Body of pancreas (tissue), 4 donors: ENCODE measurements around the gene CARMIL3. TPM values are rescaled to one million over a fixed set of nuclear protein-coding genes. Genes with fewer than 3 reads are reported as not detected.
"Not testable (repeated sequence)": the region's sequence is repeated elsewhere in the genome, so short reads cannot be mapped to it uniquely, and the experiment has no call there.

ENCODE experiments used
- ATAC-seq: fragments of 150-250 bp; one replicate; pipeline ENCODE4 v1.9.1; 2016
- DNase-seq, 4 donors: peaks; one replicate each; pipeline ENCODE4 v3.0.0-alpha.2; 2019
- H3K27ac ChIP-seq, 4 donors: fragments of 200-600 bp; sonication (generic); 1 replicate in 3 of 4; 2 replicates in 1 of 4; pipeline versions ENCODE4 v1.5.1 to v1.6.1; 2016 to 2019; ENCODE audit warnings: mild to moderate bottlenecking in 1 of 4, mixed read lengths in 1 of 4, moderate library complexity in 1 of 4
- H3K27me3 ChIP-seq, 2 donors: fragments of 200-600 bp; sonication (generic); one replicate each; pipeline ENCODE4 v1.6.0; 2016; ENCODE audit warnings: mild to moderate bottlenecking in 1 of 2
- H3K36me3 ChIP-seq, 2 donors: fragments of 200-600 bp; sonication (generic); replicated peaks in 1 of 2; 2 replicates each; pipeline ENCODE4 v1.5.1; 2016; ENCODE audit warnings: low read depth in 2 of 2; ENCODE audit not compliant: insufficient read depth in 1 of 2
- H3K4me1 ChIP-seq: fragments of 200-600 bp; sonication (generic); one replicate; pipeline ENCODE4 v1.6.0; 2016
- H3K4me3 ChIP-seq, 2 donors: fragments of 200-600 bp; sonication (generic); 1 replicate in 1 of 2; 2 replicates in 1 of 2; pipeline ENCODE4 v1.5.1; 2016 to 2019
- H3K9me3 ChIP-seq, 3 donors: fragments of 200-600 bp; sonication (generic); 1 replicate in 2 of 3; 2 replicates in 1 of 3; pipeline ENCODE4 v1.5.1; 2016
- POLR2A ChIP-seq, 3 donors: fragments of 450-650 bp; IDR thresholded peaks; one replicate each; pipeline ENCODE4 v1.6.1; 2016; ENCODE audit warnings: antibody characterized with exemption in 3 of 3, mild to moderate bottlenecking in 2 of 3
- WGBS, 2 donors: methylation state at CpG; one replicate each; pipeline ENCODE4 v1.1.5; 2017; 5-methylcytosine and 5-hydroxymethylcytosine counted together
- intact Hi-C: fragments of 100-400 bp; cut with DNase I; formaldehyde crosslinking; loops from one replicate; pipeline ENCODE4 v1.15.1; 2023
- total RNA-seq, 2 donors: library from RNA; depleted of rRNA; stranded (reverse); fragments of >200 nt; gene quantifications; one replicate each; pipeline ENCODE4 v1.1.0, GENCODE V29; 2016
- TF ChIP-seq, protein P1 (sequence below), 7 experiments: fragments of 450-650 bp in 4 of 7; fragments of 200-600 bp in 3 of 7; sonication (generic) in 3 of 7; IDR thresholded peaks; one replicate each; pipeline ENCODE4 v1.5.1; 2016 to 2019; ENCODE audit warnings: antibody characterized with exemption in 7 of 7

Gene CARMIL3
- total RNA-seq, 2 donors from 2014 or later, result 0.78 to 0.99 TPM

DNA sequence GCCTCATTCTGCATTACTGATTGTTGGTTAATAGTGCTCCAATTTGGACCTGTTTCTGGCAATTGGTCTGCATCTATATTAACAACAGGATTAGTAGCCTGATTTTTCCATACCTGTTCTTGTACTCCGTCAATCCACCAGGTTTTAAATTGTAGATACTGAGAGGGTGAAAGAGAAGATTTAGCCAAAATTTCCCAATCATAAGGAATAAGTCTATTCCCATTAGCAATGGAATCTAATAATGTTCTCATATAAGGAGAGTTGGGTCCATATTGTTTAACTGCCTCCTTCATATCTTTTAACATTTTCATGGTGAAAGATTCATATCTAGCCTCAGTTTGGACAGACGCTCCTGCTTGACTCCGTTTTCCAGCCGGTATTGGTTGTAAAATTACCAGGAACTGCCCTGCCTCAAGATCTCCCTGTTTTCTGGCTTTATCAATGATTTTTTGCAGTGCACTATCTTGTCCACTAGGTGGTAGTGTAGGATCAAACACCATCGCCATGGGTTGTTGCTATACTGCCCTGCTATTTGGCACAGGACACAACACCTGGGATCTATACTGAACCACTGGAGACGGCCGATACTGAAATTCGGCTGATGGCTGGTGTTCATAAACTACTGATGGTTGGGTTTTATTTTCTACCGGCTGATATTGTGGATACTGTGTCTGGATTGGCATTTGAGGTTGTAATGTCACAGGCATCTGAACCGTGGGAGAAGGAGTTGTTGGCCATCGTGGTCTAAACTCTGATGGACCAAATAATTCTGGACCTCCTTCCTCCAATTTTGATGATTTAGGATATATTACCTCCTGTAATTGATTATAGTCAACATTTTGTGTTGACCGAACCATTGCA, 37.9 kb upstream of the CARMIL3 start:
- intact Hi-C loops, result no loop called here
- H3K36me3 ChIP-seq, result no peaks in the 10 kb centered on the region
- WGBS, 2 donors, result 17 to 20% methylated on average over 11 to 12 of the region's 12 CpGs

DNA sequence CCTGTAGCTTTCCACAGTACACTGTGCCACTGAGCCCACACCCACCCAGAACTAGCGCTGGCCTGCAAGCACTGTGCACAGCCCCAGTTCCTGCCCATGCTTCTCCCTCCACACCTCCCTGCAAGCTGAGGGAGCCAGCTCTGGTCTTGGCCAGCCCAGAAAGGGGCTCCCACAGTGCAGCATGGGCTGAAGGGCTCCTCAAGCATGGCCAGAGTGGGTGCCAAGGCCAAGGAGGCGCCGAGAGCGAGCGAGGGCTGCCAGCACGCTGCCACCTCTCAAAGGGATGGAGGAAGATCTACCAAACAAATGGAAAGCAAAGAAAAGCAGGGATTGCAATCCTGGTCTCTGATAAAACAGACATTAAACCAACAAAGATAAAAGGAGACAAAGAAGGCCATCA, 36.1 kb upstream of the CARMIL3 start:
- H3K4me1 ChIP-seq, result peaks cover 11% of the 10 kb centered on the region
- H3K36me3 ChIP-seq, H3K27ac ChIP-seq, H3K4me3 ChIP-seq, H3K9me3 ChIP-seq, H3K27me3 ChIP-seq, ATAC-seq, DNase-seq, intact Hi-C loops: not testable (repeated sequence)
- whole genome bisulfite sequencing, 2 donors, result 89 to 95% methylated on average over 6 of the region's 6 CpGs

More for the DNA sequence above, 37.9 kb upstream of the CARMIL3 start:
- TF ChIP-seq, protein P1, sequence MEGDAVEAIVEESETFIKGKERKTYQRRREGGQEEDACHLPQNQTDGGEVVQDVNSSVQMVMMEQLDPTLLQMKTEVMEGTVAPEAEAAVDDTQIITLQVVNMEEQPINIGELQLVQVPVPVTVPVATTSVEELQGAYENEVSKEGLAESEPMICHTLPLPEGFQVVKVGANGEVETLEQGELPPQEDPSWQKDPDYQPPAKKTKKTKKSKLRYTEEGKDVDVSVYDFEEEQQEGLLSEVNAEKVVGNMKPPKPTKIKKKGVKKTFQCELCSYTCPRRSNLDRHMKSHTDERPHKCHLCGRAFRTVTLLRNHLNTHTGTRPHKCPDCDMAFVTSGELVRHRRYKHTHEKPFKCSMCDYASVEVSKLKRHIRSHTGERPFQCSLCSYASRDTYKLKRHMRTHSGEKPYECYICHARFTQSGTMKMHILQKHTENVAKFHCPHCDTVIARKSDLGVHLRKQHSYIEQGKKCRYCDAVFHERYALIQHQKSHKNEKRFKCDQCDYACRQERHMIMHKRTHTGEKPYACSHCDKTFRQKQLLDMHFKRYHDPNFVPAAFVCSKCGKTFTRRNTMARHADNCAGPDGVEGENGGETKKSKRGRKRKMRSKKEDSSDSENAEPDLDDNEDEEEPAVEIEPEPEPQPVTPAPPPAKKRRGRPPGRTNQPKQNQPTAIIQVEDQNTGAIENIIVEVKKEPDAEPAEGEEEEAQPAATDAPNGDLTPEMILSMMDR (IDR thresholded peaks at IDR 0.05), result peak; percentile 84 to 98 (median 96)
- TF ChIP-seq POLR2A (IDR thresholded peaks at IDR 0.05), result no peak
- peaks cover 11% of the 10 kb centered on the region for H3K4me1 ChIP-seq
- no peaks in the 10 kb centered on the region for H3K9me3 ChIP-seq
- peak; percentile 54 to 79 (median 66) for DNase-seq
- H3K4me3 ChIP-seq, result no peak overlapping the region
- H3K27me3 ChIP-seq, result no peaks in the 10 kb centered on the region
- H3K27ac ChIP-seq, result no peak overlapping the region
- peak; percentile 92 for ATAC-seq

DNA sequence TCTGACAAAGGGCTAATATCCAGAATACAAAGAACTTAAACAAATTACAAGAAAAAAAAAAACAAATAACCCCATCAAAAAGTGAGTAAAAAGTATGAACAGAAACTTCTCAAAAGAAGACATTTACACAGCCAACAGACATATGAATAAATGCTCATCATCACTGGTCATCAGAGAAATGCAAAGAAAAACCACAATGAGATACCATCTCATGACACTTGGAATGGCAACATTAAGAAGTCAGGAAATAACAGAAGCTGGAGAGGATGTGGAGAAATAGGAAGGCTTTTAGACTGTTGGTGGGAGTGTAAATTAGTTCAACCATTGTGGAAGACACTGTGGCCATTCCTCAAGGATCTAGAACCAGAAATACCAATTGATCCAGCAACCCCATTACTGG, 32.8 kb upstream of the CARMIL3 start:
- H3K27ac ChIP-seq, H3K36me3 ChIP-seq, H3K4me1 ChIP-seq, ATAC-seq, H3K9me3 ChIP-seq, DNase-seq, intact Hi-C loops, H3K4me3 ChIP-seq, H3K27me3 ChIP-seq: not testable (repeated sequence)

DNA sequence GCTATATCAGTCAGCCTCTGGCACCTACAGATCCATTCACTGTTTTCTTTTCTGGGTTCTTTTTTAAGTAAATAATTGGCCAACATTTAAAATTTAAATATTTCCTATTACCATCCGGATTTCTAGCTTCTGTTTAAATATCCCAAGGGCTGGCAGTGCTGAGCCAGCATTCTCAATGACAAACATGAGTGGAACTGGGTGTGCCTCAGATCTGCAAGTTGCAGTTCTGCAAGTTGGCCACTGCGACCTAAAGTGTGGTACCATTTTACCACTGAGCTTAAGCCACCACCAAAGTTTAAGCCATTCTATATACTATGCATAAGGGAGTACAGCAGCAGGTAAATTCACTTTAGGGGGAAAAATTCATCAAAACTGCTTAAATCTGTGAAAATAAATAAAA, 31.9 kb upstream of the CARMIL3 start:
- TF ChIP-seq, protein P1 (IDR thresholded peaks at IDR 0.05), result peak in 1 of 7 experiments; percentile 24
- 10 to 11% methylated on average over 2 of the region's 2 CpGs for WGBS, 2 donors
- H3K4me1 ChIP-seq, H3K36me3 ChIP-seq, ATAC-seq, H3K9me3 ChIP-seq, intact Hi-C loops, H3K27me3 ChIP-seq, H3K4me3 ChIP-seq, H3K27ac ChIP-seq: not testable (repeated sequence)
- DNase-seq, result peak in 2 of 4 donors; percentile 28

DNA sequence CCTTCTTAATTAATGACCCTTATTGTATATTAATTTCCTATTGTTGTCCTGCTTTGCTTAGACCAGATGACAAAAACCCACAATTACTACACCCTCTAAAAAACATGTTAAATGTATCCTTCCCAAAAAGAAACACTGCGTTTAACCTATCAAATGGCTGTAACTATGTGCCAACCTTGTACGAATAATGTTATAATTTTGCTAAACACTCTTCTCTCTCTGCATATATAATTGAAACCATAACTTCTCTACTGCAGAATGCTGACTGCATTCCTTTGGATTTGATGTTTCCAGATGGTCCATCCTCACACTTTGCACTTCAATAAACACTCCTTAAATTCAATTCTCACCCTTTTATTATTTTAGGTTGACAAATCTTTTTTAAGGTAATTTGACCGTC, 31.3 kb upstream of the CARMIL3 start:
- H3K27ac ChIP-seq, H3K9me3 ChIP-seq, DNase-seq, H3K36me3 ChIP-seq, H3K4me1 ChIP-seq, H3K27me3 ChIP-seq, intact Hi-C loops, ATAC-seq, H3K4me3 ChIP-seq: not testable (repeated sequence)
- 95 to 96% methylated on average over 3 of the region's 3 CpGs for WGBS, 2 donors

DNA sequence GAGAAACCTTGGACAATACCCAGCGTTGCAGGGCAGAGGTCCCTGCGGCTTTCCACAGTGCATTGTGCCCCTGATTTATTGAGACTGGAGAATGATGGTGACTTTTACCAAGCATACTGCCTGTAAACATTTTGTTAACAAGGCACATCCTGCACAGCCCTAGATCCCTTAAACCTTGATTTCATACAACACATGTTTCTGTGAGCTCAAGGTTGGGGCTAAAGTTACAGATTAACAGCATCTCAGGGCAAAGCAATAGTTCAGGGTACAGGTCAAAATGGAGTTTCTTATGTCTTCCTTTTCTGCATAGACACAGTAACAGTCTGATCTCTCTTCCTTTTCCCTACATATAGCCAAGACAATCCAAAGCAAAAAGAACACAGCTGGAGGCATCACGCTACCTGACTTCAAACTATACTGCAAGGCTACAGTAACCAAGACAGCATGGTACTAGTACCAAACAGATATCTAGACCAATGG, 26.8 kb upstream of the CARMIL3 start:
- H3K9me3 ChIP-seq, DNase-seq, H3K27ac ChIP-seq, intact Hi-C loops, H3K36me3 ChIP-seq, H3K4me3 ChIP-seq, H3K4me1 ChIP-seq, H3K27me3 ChIP-seq, ATAC-seq: not testable (repeated sequence)
- 79 to 96% methylated on average over 3 of the region's 3 CpGs for WGBS, 2 donors

DNA sequence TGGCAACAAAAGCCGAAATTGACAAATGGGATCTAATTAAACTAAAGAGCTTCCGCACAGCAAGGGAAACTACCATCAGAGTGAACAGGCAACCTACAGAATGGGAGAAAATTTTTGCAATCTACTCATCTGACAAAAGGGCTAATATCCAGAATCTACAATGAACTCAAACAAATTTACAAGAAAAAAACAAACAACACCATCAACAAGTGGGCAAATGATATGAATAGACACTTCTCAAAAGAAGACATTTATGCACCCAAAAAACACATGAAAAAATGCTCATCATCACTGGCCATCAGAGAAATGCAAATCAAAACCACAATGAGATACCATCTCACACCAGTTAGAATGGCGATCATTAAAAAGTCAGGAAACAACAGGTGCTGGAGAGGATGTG, 22.1 kb upstream of the CARMIL3 start:
- H3K36me3 ChIP-seq, H3K27me3 ChIP-seq, H3K9me3 ChIP-seq, ATAC-seq, DNase-seq, H3K27ac ChIP-seq, H3K4me1 ChIP-seq, intact Hi-C loops, H3K4me3 ChIP-seq: not testable (repeated sequence)
- WGBS, 2 donors, result 87 to 91% methylated on average over 2 to 3 of the region's 3 CpGs

DNA sequence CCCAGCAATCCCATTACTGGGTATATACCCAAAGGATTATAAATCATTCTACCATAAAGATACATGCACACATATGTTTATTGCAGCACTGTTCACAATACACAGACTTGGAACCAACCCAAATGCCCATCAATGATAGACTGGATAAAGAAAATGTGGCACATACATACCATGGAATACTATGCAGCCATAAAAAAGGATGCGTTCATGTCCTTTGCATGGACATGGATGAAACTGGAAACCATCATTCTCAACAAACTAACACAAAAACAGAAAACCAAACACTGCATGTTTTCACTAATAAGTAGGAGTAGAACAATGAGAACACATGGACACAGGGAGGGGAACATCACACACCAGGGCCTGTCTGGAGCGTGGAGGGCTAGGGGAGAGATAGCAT, 20.5 kb upstream of the CARMIL3 start:
- H3K4me1 ChIP-seq, H3K27ac ChIP-seq, DNase-seq, H3K27me3 ChIP-seq, intact Hi-C loops, H3K36me3 ChIP-seq, H3K4me3 ChIP-seq, H3K9me3 ChIP-seq, ATAC-seq: not testable (repeated sequence)
- WGBS, 2 donors, result 85 to 91% methylated on average over 2 of the region's 2 CpGs
